GM21447 (cell line): Measurements from ENCODE around the gene SOX6.

Source experiments
- ATAC-seq: cut with Tn5 transposase; IDR thresholded peaks from one replicate; pipeline ENCODE4 v1.9.1; 2021; ENCODE audit not compliant: unreplicated experiment

The SOX6 gene

GRCh38 chr11:15970506-15971214 lies 385.7 kb downstream of the SOX6 start:
- ATAC-seq, result no peak

GRCh38 chr11:15969701-15970329 lies 386.5 kb downstream of the SOX6 start:
- ATAC-seq, result no peak

- peak; percentile 78 for ATAC-seq
These were observed 387.1 kb downstream of the SOX6 start for GRCh38 chr11:15969281-15969680.

- no peak for ATAC-seq
These were observed 387.8 kb downstream of the SOX6 start for GRCh38 chr11:15968461-15969130.

GRCh38 chr11:15967966-15968365 lies 388.4 kb downstream of the SOX6 start:
- ATAC-seq, result no peak

- ATAC-seq, result no peak
These were observed 389.2 kb downstream of the SOX6 start for GRCh38 chr11:15967166-15967565.

- ATAC-seq, result no peak
These were observed 390.6 kb downstream of the SOX6 start for GRCh38 chr11:15965562-15966250.

GRCh38 chr11:15963266-15963665 lies 393.1 kb downstream of the SOX6 start:
- no peak for ATAC-seq

- no peak for ATAC-seq
These were observed 397.4 kb downstream of the SOX6 start for GRCh38 chr11:15958910-15959309.

- no peak for ATAC-seq
These were observed 399.1 kb downstream of the SOX6 start for GRCh38 chr11:15957234-15957633.

GRCh38 chr11:15956302-15956701 lies 400.0 kb downstream of the SOX6 start:
- no peak for ATAC-seq

GRCh38 chr11:15955595-15955994 lies 400.8 kb downstream of the SOX6 start:
- ATAC-seq, result no peak

- no peak for ATAC-seq
These were observed 408.4 kb downstream of the SOX6 start for GRCh38 chr11:15947681-15948648.

- ATAC-seq, result no peak
These were observed 410.6 kb downstream of the SOX6 start for GRCh38 chr11:15945726-15946125.

GRCh38 chr11:15944460-15944859 lies 411.9 kb downstream of the SOX6 start:
- no peak for ATAC-seq

GRCh38 chr11:15943418-15944197 lies 412.7 kb downstream of the SOX6 start:
- no peak for ATAC-seq

GRCh38 chr11:15942936-15943335 lies 413.4 kb downstream of the SOX6 start:
- no peak for ATAC-seq

GRCh38 chr11:15942126-15942525 lies 414.2 kb downstream of the SOX6 start:
- ATAC-seq, result no peak

- no peak for ATAC-seq
These were observed 415.1 kb downstream of the SOX6 start for GRCh38 chr11:15941206-15941770.
